NCI-H748 treated with DMSO at 0.1 percent for 48 hours (cell line): ENCODE results near the gene EBF3.

Experiments
- DNase-seq: peaks from one replicate; lab custom pipeline; 2025; lab: John Stamatoyannopoulos, UW

Gene EBF3

DNA sequence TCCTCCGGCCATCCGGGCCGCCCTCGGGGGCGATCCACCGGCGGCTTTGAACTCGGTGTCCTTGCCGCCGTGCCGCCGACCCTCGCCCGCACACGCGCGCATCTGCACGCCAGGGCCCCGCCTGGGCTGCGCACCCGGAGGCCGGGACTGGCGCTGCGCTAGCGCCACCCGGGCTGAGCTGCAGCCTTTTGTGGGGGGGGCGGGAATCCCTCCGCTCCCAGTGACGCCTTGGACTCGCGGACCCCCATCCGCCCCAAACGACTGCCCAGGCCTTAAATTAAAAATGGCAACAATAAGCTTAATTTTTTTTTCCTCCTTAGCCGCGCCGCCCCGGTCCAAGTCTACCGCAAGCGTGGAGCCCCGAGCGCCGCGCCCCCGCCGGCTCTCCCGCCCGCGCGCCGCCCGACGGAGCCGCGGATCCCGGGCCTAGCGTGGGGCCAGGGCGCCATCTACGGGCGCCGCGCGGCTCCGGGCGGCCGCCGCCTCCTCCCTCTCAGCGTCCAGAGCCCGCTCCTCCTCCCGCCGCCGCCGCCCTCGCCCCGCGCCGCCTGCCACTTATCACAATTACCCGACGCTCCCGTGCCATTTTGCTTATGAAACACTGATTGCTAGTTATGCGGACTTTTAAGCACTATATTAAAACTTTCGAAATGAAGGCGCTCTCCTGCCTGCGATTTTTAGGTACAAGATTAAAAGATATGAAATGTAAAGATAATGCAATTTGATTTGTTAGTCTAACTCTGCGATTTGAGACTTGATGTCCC lies 7.5 kb upstream of the EBF3 start:
- DNase-seq: peak; percentile 30

DNA sequence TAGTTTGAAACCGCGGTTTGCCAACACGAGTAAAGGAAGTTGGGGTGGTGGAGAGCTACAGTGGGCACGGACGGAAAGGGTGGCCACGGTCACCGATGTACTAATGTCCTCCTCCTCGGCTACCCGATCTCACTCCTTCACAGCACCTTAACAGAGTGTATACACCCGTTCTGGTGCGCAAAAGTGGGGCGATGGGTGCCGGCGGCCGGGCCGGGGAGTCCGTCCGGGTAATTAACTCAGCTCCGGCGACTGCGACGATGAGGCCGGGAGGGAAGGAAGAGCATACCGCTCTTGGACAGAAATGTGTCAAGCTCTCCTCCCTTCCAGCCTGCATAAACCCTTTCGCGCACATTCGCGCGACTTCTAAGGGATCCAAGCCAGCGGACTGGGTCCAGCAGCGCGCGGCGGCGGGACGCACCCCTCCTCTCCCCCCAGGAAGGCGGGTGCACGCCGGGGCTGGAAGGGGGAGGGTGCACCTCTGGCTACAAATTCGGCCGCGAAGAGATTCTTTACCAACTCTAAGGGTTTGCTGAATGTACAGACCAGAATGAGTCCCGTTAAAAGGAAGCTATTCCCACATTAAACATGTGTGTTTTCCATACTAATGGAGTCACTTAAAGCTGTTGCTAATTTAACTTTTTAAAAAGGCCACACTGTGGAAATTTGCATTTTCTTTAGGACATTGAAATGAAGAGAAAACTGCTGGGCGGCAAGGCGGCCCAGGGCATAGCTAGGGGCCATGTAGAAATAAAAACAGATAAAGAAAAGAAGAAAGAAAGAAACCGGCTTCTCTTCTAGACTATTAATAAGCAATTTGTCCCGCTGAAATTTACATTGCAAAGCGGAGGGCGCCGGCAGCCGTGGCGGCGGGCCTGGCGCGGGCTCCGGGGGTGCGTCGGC lies 6.6 kb upstream of the EBF3 start:
- DNase-seq: no peak

GRCh38 chr10:129969911-129970464 lies 5.9 kb upstream of the EBF3 start:
- no peak for DNase-seq

- DNase-seq: no peak
These were observed 5.3 kb upstream of the EBF3 start for GRCh38 chr10:129969184-129969910.

DNA sequence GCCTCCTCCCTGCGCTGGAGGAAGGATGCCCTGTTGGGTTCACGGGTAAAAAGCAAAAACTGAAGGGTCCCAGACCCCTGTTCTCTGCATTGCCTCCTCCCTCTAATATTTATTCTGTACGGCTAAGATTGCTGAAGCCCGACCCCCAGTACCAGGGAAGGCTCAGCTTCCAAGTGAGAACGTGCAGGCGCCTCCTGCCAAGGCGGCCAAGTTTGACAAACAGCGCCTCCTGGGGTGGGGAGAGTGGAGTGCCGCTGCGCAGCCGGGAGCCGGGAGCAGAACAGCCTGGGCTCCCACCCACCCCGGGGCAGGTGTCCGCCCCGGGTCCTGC lies 4.7 kb upstream of the EBF3 start:
- peak; percentile 41 for DNase-seq

DNA sequence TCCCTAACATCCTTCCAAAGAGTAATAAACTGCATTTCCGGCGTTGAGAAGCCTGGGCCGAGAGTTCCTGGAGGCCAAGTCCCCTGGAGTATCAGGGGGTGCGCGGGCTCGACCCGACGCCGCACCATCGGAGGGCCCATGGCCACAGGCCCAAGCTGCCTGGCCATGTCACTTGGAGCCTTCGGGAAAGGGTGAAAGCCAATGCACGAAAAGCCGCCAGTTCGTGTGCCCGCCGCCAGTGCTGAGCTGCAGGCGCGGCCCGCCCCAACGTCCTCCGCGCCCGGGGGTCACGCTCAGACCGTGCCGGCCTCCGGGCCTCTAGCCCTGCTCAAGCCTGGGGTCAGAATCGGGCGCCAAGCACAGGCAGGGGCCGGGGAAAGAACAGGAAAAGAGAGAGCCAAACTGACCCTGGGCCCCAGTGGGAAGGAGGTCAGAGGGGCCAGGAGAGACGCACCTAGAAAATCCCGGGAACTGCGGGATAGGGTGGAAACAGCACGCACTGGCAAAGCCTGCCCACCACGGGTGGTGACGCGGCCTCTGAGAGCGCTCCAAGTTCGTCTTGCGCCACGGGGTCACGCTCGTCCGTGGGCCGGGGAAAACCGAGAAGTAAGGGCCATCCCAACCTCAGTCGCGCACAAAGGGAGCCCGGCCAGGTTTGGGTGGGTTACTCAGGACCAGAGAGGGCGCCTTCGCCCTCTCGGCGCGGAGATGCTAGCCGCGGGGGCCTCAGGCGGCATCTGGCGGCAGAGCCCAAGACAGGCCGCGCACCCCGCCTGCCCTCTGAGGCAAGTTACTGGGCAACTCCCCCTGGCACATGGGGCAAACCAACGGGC lies 4.2 kb upstream of the EBF3 start:
- no peak for DNase-seq

GRCh38 chr10:129967579-129968019 lies 3.5 kb upstream of the EBF3 start:
- no peak for DNase-seq

DNA sequence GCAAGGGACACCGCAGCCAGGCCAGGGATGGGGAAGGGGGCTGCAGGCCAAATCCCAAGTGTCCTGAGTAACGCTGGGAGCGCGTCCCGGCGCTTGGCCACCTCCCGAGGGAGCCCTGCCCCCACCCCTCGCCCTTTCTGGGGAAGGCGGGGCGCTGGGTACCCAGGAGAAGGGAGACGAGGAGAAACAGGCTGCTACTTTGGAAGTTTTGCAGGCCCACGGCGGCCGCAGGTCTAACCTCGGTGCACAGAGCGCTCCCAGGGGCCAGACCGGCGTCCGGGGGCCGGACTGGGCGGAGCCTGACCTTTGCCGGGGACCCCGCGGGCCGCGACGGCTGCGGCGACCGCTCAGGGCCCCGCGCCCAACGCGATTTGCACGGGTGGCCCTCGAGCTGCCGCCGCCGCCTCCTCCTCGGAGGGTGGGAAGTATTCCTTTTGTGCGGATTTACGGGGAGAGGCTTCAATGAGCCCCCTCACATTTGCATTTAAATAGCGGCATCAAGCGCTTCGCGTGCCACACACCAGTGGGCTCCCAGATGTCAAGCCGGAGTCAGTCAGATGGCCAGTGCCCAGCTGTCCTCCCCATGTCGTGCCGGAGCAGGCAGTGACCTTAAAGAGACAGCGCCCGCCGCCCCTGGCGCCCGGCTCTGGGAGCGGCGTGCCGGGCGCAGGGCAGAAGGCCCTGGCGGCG lies 3.0 kb upstream of the EBF3 start:
- no peak for DNase-seq

GRCh38 chr10:129966370-129966888 lies 2.4 kb upstream of the EBF3 start:
- DNase-seq: no peak

- DNase-seq: no peak
These were observed 1.9 kb upstream of the EBF3 start for GRCh38 chr10:129965959-129966358.

GRCh38 chr10:129965425-129965808 lies 1.3 kb upstream of the EBF3 start:
- DNase-seq: no peak

GRCh38 chr10:129964611-129965424 lies 744 bp upstream of the EBF3 start:
- no peak for DNase-seq

DNA sequence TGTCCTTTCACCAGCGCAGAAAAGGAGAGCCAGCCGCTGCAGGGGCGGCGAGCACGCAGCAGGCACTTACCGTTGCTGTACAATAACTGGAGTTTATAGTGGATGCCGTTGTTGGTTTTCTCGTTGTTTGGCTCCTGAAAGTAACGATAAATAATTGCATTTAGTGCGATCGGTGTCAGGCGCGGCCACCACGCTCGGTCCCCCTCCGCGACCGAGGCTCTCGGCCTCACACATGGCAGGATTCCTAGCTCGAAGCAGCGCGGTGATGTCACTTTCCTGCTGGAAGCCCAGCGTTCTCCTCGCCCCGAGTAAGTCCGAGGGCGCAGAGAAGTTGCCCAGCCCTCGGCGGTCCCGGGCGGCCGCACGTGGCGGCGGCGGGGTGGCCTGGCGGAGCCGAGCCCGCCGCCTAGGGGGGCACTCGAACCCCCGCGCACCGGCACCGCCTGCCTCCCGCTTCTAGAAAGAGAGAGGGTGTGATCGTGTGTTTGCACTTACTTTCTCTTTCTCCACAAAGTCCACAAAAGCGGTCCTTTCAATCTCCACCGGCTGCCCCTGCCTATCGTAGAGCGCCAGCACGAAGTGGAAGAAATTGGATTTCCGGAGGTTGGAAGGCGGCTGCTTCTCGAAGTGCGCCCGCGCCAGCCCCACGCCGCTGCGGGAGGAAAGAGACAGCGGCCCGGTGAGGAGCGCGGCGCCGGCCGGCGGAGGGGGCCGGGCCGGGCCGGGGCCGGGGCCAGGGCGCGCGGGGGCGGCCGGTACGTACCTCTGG lies 1.0 kb downstream of the EBF3 start:
- DNase-seq: no peak

DNA sequence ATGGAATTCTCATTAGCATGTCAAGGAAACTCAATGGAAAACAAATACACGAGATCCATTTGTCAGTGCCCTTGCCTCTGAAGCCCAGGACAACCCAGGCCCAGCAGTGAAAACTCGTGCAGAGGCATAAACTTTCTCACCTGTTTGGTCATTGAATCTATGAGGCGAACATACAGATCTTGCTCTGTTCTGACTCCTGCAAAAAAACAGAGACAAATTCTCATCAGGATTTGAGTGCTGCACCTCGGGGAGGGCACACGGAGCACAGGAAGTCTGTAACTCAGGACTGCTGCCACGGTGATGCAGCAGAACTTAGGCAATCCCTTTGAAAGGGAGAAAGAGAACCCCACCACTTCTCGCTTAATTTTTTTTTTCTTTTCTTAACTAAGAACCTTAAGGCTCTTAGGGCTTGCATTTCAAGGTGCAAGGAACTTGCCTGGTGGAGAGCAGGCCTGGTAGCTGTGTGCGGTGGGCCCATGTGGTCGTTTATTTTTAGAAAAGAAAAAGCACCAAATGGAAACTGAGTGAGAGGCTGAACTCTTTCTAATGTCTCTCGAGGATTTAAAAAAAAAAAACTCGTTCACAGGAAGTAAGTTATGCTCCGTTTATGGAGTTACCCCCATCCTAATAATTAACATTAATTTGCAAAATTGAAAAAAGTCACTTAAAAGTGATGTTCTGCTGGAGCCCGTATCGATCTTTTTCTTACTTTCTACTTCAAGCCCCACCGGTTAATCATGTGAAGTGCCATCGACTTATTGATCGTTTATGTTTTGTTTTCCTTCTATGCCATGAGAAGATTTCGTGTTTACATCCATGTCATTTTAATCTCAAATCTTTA lies 1.8 kb downstream of the EBF3 start:
- no peak for DNase-seq

DNA sequence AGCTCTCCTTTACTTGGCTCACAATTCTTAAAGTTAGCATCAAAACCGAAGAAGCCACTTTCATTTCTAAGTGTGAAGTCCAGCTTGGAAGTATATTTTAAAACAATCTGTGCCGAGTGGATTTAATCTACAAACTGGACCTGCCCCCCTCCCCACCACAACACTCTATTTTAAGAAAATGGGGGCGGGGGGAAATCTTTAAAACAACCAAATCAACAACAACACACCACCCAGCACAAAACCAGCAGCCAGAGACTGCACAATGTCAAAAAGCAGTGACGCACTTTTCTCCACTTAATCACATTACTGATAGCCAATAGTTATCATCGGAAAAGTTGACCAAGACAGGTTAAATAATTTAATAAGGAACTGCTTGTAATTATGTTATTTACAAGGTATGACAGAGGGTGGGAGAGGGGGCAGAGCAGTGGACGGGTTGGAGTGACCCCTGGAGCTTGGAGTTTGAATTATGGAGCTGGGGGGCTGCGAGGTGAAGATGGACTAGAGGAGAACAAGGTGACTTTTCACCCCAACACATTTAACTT lies 2.8 kb downstream of the EBF3 start:
- DNase-seq: no peak

DNA sequence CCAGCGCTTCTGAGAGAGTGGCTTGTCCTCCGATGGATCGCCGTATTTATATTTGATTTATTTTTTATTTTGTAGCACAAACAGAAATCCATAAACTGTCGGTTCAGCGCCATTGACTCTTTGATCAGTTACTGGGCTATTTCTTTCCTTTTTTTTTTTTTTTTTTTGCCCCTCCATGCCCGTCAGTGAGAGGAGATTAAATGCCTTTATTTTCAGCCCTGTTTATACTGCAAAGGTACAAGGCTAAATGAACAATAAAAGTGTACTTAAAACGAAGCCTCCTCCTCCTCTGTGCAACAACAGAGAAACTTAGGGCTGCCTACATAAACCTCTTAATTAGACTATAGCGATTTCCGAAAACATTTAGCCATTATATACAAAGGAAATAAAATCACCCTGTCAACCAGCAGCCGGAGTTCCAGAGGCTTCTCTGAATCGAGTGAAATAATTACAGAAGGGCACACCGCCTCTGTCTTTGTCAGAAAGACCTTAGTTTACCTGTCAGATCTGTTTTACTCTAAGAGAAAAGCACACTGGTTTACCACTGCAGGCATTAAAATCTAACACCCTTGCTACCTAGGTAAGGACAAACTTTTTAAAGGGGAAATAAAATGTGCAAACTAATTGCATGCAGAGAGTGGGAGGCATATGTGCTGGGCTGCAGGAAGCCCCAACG lies 3.5 kb downstream of the EBF3 start:
- no peak for DNase-seq
